GM12801 (cell line): Measurements from ENCODE around the gene MPI.

Source experiments
- CTCF ChIP-seq: IDR thresholded peaks from one replicate; pipeline ENCODE4 v1.5.1; 2011; ENCODE audit warnings: control low read depth; ENCODE audit not compliant: insufficient read length; ENCODE audit errors: extremely low read depth

Gene MPI

GRCh38 chr15:74855857-74856256, 34.0 kb upstream of the MPI start:
- no peak for TF ChIP-seq CTCF

- TF ChIP-seq CTCF = no peak
These were observed 33.3 kb upstream of the MPI start for GRCh38 chr15:74856537-74856936.

- TF ChIP-seq CTCF = no peak
These were observed 32.7 kb upstream of the MPI start for GRCh38 chr15:74857082-74857655.

GRCh38 chr15:74857671-74858368, 32.0 kb upstream of the MPI start:
- TF ChIP-seq CTCF = no peak

- no peak for TF ChIP-seq CTCF
These were observed 31.5 kb upstream of the MPI start for GRCh38 chr15:74858369-74858740.

- TF ChIP-seq CTCF = no peak
These were observed 26.4 kb upstream of the MPI start for GRCh38 chr15:74863239-74864056.

GRCh38 chr15:74864296-74864695, 25.5 kb upstream of the MPI start:
- no peak for TF ChIP-seq CTCF
